GM21529 (cell line): ENCODE data around the gene NADK.
"Not testable (repeated sequence)": the region's sequence is repeated elsewhere in the genome, so short reads cannot be mapped to it uniquely, and the experiment has no call there.

Experiments
- ATAC-seq: cut with Tn5 transposase; IDR thresholded peaks from one replicate; pipeline ENCODE4 v1.9.1; 2021; ENCODE audit not compliant: unreplicated experiment

The NADK gene

GRCh38 chr1:1752190-1752589 lies 26.1 kb downstream of the NADK start:
- no peak for ATAC-seq

- ATAC-seq = not testable (repeated sequence)
Measured at GRCh38 chr1:1749941-1750340, 28.3 kb downstream of the NADK start.

- ATAC-seq = no peak
Measured at GRCh38 chr1:1748686-1749321, 29.5 kb downstream of the NADK start.

GRCh38 chr1:1746566-1746909 lies 31.7 kb downstream of the NADK start:
- peak; percentile 84 for ATAC-seq

GRCh38 chr1:1745651-1746565 lies 32.4 kb downstream of the NADK start:
- peak; percentile 58 for ATAC-seq

- ATAC-seq = not testable (repeated sequence)
Measured at GRCh38 chr1:1742529-1742928, 35.7 kb downstream of the NADK start.

GRCh38 chr1:1741013-1741412 lies 37.3 kb downstream of the NADK start:
- ATAC-seq = not testable (repeated sequence)

GRCh38 chr1:1738799-1739337 lies 39.4 kb downstream of the NADK start:
- not testable (repeated sequence) for ATAC-seq

- ATAC-seq = not testable (repeated sequence)
Measured at GRCh38 chr1:1737675-1738590, 40.3 kb downstream of the NADK start.

GRCh38 chr1:1732381-1732780 lies 45.9 kb downstream of the NADK start:
- ATAC-seq = no peak

GRCh38 chr1:1730870-1731269 lies 47.4 kb downstream of the NADK start:
- no peak for ATAC-seq

GRCh38 chr1:1730230-1730629 lies 48.0 kb downstream of the NADK start:
- ATAC-seq = not testable (repeated sequence)

- not testable (repeated sequence) for ATAC-seq
Measured at GRCh38 chr1:1729116-1729816, 49.0 kb downstream of the NADK start.

GRCh38 chr1:1728308-1729005 lies 49.8 kb downstream of the NADK start:
- not testable (repeated sequence) for ATAC-seq

GRCh38 chr1:1727131-1727651 lies 51.1 kb downstream of the NADK start:
- not testable (repeated sequence) for ATAC-seq

GRCh38 chr1:1726088-1726487 lies 52.2 kb downstream of the NADK start:
- not testable (repeated sequence) for ATAC-seq

GRCh38 chr1:1724035-1724864 lies 54.0 kb downstream of the NADK start, which contains the start of gene CDK11A:
TSS of gene CDK11A (minus strand) at chr1:1724357. CDS start at chr1:1722818, 1,539 bp downstream.
- peak; percentile 91 for ATAC-seq

GRCh38 chr1:1721201-1721600 lies 57.1 kb downstream of the NADK start:
- ATAC-seq = no peak
